Measurements from ENCODE around the gene OR2F1. TPM values are rescaled to one million over a fixed set of nuclear protein-coding genes. Genes with fewer than 3 reads are reported as not detected.

Gene OR2F1
- total RNA-seq, 3 donors from 2014 or later: not detected

DNA sequence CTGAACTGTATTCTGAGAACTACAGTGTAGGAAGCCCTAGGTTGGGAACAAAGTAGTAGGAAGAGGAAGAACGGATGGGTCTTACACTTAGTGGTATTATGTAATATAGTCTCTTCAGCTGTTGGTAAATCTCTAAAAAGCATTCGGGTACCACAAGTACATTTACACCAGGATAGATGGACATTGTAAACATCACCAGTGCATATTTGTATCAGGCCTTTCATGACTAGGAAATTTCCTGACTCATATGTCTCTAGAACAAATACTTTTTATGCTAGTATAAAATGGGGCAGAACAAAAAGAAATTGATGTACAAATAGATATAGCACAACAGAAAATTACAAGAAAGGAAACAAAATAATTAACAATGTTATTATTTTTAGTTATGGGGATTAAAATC lies 23.9 kb downstream of the OR2F1 start:
- no peak for DNase-seq
- no peak for ATAC-seq

DNA sequence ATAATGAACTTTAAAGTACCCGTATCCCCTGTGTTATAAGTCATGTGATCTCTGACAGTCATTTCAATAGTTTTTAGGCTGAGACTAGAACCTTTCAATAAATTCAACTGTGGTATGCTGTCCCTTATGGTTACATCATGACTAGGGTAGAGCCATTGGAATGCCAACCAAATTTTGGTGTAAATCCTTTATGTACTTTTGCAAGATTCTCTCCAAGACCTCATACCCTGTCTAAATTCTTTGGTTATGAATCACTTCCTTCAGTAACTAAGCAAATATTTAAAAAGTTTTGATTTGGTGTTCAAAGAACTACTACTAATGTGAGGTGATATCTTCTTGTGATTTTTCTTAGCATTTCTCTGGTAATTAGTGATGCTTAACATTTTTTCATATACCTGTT lies 24.7 kb downstream of the OR2F1 start:
- ATAC-seq: no peak
- no peaks in the 10 kb centered on the region for H3K9me3 Mint-ChIP-seq
- no peak overlapping the region for H3K4me3 Mint-ChIP-seq
- no peak for DNase-seq
- H3K4me1 Mint-ChIP-seq (ENCODE audit: low read depth): no peaks in the 10 kb centered on the region
- H3K27me3 Mint-ChIP-seq (ENCODE audit: low read depth): peaks cover 5% of the 10 kb centered on the region
- H3K36me3 Mint-ChIP-seq (ENCODE audit: insufficient read depth): no peaks in the 10 kb centered on the region

More for the DNA sequence above, 23.9 kb downstream of the OR2F1 start:
- H3K36me3 Mint-ChIP-seq (ENCODE audit: insufficient read depth): no peaks in the 10 kb centered on the region
- H3K27me3 Mint-ChIP-seq (ENCODE audit: low read depth): peaks cover 5% of the 10 kb centered on the region
- no peak overlapping the region for H3K4me3 Mint-ChIP-seq
- no peaks in the 10 kb centered on the region for H3K4me1 Mint-ChIP-seq (ENCODE audit: low read depth)
- H3K9me3 Mint-ChIP-seq: no peaks in the 10 kb centered on the region

DNA sequence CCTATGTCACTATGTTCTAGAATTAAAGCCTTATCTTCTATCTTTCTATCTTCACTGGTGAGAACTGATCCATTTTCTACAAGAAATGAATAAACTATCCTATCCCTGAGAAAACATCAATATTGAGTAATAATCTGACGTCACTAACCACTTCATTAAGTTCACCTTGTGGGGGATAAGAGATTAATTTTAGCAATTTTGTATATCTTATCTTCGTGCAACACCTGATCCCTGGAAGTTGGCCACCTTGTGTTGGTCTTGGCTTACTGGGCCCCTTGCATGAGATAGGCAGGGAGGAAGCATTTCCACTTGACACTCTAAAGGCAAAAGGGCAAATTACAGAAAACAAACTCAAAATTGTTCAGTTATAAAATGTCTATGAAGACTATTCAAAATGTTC lies 25.4 kb downstream of the OR2F1 start:
- no peak for DNase-seq
- no peaks in the 10 kb centered on the region for H3K9me3 Mint-ChIP-seq
- H3K27me3 Mint-ChIP-seq (ENCODE audit: low read depth): peaks cover under 1% of the 10 kb centered on the region
- H3K4me1 Mint-ChIP-seq (ENCODE audit: low read depth): no peaks in the 10 kb centered on the region
- ATAC-seq: no peak
- H3K36me3 Mint-ChIP-seq (ENCODE audit: insufficient read depth): no peaks in the 10 kb centered on the region
- no peak overlapping the region for H3K4me3 Mint-ChIP-seq

DNA sequence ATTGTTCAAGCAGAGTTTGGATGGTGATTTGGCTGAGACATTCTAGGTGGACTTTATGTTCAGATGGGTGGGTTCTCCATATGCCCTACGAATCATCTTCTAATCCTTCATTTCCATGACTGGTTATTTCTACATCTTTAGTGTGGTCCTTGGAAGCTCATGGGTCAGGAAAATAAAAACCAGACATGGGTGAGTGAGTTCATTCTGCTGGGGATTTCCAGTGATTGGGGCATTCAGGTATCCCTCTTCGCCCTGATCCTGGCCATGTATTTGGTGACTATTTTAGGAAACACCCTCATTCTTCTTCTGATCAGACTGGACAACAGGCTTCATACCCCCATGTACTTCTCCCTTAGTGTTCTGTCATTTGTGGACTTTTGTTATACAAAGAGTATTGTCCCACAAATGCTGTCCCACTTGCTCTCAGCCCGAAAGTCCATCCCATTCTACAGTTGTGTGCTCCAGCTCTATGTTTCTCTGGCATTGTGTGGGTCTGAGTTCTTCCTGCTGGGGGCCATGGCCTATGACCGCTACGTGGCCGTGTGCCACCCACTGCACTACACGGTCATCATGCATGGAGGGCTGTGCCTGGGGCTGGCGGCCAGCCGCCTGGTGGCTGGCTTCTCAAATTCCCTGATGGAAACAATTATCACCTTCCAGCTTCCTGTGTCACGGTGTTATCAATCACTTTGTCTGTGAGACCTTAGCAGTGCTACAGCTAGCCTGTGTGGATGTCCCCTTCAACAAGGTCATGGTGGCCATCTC lies 26.3 kb downstream of the OR2F1 start:
- no peak for DNase-seq
- Mint-ChIP-seq H3K4me3 (no peak overlapping the region), H3K27me3 (ENCODE audit: low read depth) (no peaks in the 10 kb centered on the region), H3K36me3 (ENCODE audit: insufficient read depth) (no peaks in the 10 kb centered on the region), H3K9me3 (no peaks in the 10 kb centered on the region), H3K4me1 (ENCODE audit: low read depth) (no peaks in the 10 kb centered on the region)
- ATAC-seq: no peak

DNA sequence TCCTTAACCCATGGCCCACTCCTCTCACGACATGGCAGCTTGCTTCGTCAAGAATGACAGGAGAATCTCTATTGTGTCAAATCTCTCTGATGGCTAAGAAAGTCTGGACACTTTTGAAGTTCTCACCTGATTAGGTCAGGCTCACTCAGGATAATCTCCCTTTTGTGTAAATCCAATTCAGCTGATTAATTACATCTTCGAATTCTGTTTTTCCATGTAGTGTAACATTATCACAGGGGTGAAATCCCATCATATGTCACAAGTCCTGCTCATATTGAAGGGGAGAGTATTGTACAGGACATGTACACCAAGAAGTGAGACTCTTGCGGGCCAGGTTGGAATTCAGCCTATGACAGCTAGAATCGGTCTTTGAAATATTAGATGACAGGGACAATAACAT lies 29.3 kb downstream of the OR2F1 start:
- ATAC-seq (no peak), DNase-seq (no peak)
- Mint-ChIP-seq H3K4me1 (ENCODE audit: low read depth) (peaks cover 11% of the 10 kb centered on the region), H3K9me3 (no peaks in the 10 kb centered on the region), H3K36me3 (ENCODE audit: insufficient read depth) (no peaks in the 10 kb centered on the region), H3K4me3 (no peak overlapping the region), H3K27me3 (ENCODE audit: low read depth) (no peaks in the 10 kb centered on the region)

DNA sequence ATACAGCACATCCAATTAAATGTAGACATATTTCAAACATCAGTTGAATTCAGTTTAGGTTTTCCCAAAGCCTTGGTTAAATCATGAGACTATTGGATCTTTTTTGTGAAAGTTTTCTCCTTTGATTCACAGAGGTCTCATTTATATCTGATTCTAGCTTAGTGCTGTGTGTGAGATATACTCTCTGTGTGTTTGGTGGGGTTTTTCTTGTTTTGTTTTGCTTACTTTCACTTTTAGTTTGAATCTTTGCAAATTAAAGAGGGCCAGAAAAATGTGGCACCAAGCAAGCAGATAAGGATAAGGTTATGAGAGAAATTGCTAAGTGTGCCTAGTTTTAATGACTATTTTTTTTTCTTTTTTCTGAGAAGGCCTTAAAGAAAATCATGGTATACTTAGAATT lies 32.9 kb downstream of the OR2F1 start:
- ATAC-seq (no peak), DNase-seq (no peak)
- H3K4me3 Mint-ChIP-seq: no peak overlapping the region
- H3K9me3 Mint-ChIP-seq: peaks cover 14% of the 10 kb centered on the region
- no peaks in the 10 kb centered on the region for H3K36me3 Mint-ChIP-seq (ENCODE audit: insufficient read depth)
- no peaks in the 10 kb centered on the region for H3K27me3 Mint-ChIP-seq (ENCODE audit: low read depth)
- H3K4me1 Mint-ChIP-seq (ENCODE audit: low read depth): peaks cover 11% of the 10 kb centered on the region

DNA sequence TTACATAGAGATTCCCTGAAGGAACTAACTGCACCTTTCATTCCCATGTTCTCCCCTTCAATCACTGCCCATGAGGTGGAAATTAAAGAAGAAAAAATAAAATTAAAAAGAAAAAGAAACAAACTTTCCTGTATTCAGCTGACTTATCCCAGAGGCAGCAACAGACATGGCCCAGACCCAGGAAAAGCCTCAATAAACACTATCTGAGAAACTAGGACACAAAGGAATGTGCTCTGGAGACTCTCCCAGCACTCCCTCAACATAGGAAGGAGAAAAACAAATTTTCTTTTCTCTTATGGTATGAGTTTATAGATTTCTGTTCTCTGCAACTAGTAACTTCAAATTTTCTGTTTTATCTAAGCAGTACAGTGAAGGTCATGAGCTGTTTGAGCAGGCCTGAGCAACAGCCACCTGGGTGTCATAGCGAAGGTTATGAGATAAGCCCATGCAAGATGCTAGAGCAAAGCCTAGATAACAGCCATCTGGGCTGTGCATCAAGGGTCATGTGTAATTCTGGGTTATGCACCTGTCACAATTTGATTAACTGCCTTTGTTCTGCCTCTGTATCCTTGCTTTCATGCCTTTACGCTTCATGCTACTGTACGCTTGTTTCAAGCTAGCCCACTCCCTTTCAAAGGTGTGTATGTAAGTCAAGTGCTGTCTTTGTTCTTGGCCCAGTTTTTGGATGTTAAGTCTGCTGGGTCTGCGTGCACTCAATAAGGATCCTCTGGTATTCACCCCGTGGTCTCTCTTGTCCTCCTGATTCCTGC lies 34.5 kb downstream of the OR2F1 start:
- ATAC-seq (no peak), DNase-seq (no peak)
- Mint-ChIP-seq H3K9me3 (peaks cover 14% of the 10 kb centered on the region), H3K36me3 (ENCODE audit: insufficient read depth) (no peaks in the 10 kb centered on the region), H3K4me3 (no peak overlapping the region), H3K4me1 (ENCODE audit: low read depth) (peaks cover 11% of the 10 kb centered on the region), H3K27me3 (ENCODE audit: low read depth) (no peaks in the 10 kb centered on the region)

DNA sequence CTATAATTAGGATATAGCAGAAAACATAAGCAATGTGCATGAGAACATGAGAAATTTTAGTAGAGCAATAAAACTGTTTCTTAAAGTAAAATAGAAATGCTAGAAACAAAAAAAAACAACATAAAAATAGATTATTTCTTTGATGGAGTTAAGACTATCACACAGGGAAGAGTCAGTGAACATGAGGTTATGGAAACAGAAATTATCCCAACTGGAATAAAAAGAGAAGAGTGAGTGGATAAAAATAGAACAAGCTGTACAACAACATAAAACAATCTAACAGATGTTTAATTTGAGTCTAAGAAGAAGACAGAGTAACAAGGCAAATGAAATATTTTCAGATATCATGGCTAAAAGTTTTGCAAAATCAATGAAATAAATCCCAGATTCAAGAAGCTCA lies 38.0 kb downstream of the OR2F1 start:
- Mint-ChIP-seq H3K4me1 (ENCODE audit: low read depth) (peaks cover 3% of the 10 kb centered on the region), H3K9me3 (peaks cover 14% of the 10 kb centered on the region), H3K27me3 (ENCODE audit: low read depth) (no peaks in the 10 kb centered on the region), H3K36me3 (ENCODE audit: insufficient read depth) (no peaks in the 10 kb centered on the region), H3K4me3 (no peak overlapping the region)
- DNase-seq: no peak
- no peak for ATAC-seq

DNA sequence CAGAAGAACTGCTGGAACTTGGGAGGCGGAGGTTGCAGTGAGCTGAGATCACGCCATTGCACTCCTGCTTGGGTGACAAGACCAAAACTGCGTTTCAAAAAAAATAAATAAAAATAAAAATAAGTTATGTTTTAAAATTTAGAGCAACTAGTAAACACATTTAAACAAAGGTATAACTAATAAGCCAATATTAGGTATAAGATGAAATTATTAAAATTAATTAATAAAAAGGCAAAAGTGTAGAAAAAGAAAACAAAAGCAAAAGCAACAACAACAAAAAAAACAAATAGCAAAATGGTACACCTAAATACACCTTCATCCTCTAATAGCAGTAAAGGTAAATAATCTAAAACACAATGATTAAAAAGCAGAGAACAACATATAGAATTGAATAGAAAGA lies 39.3 kb downstream of the OR2F1 start:
- Mint-ChIP-seq H3K9me3 (peaks cover 14% of the 10 kb centered on the region), H3K4me3 (no peak overlapping the region)
- no peak for ATAC-seq

DNA sequence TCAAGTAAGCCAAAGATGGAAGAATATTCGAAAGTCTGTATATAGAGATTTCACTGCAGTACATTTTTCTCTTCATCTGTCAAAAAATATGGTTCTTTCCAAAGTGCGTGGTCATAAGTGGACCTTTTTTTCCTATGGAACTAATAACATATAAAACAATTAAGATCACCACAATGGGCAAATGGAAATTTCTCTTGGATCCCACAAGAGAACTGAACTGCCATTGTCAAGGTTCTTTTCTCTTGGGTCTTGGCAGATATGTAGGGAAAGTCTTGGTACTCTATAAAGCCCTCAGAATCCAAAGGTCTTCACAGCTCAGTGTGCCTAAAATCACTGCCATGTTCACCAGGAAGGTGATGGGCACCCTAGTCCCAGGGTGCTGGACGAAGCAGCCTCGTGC lies 45.4 kb downstream of the OR2F1 start, which contains the start of gene OR6B1:
TSS of gene OR6B1 (plus strand) at position 301 of the 400 bp plus-strand sequence. CDS start 3,677 bp downstream, outside the sequence.
- DNase-seq (no peak), ATAC-seq (no peak)
- Mint-ChIP-seq H3K36me3 (ENCODE audit: insufficient read depth) (no peaks in the 10 kb centered on the region), H3K4me3 (no peak within 1 kb of the TSS), H3K27me3 (ENCODE audit: low read depth) (no peaks in the 10 kb centered on the region), H3K9me3 (no peaks in the 10 kb centered on the region), H3K4me1 (ENCODE audit: low read depth) (no peaks in the 10 kb centered on the region)

More for the DNA sequence above, 39.3 kb downstream of the OR2F1 start:
- DNase-seq: no peak
- Mint-ChIP-seq H3K4me1 (ENCODE audit: low read depth) (no peaks in the 10 kb centered on the region), H3K36me3 (ENCODE audit: insufficient read depth) (no peaks in the 10 kb centered on the region), H3K27me3 (ENCODE audit: low read depth) (no peaks in the 10 kb centered on the region)

DNA sequence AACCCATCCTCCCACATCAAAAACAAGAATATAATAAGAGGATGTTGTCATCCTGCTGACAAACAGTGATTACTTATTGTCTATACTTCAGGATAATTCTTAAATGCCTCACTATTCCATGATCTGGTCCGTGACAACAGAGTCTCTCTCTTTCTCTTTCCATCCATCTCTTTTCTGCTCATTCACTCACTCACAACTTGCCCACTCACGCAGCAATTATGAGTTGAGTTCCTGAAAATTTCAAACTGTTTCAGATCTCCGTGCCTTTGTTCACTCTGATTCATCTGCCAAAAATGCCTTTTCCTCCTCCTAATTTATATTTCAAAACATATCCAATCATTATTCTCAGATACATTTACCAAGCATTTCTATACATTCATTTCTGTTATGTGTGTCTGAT lies 46.9 kb downstream of the OR2F1 start:
- H3K27me3 Mint-ChIP-seq (ENCODE audit: low read depth): peaks cover under 1% of the 10 kb centered on the region
- ATAC-seq: no peak
- no peaks in the 10 kb centered on the region for H3K9me3 Mint-ChIP-seq
- no peak overlapping the region for H3K4me3 Mint-ChIP-seq
- DNase-seq: no peak
- no peaks in the 10 kb centered on the region for H3K4me1 Mint-ChIP-seq (ENCODE audit: low read depth)
- no peaks in the 10 kb centered on the region for H3K36me3 Mint-ChIP-seq (ENCODE audit: insufficient read depth)

DNA sequence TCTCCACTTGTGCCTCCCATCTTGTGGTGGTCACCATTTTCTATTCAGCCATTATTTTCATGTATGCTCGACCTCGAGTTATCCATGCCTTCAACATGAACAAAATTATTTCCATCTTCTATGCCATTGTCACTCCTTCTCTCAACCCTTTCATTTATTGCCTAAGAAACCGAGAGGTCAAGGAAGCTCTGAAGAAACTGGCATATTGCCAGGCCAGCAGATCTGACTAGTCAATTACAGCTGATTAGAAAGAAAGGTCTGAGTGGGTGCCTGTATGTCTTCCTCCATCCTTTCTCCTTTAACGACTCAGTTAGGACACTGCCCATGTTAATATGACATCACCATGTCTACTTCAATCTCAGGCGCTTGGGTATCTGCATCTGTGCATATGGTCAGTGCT lies 50.1 kb downstream of the OR2F1 start:
- H3K4me3 Mint-ChIP-seq: no peak overlapping the region
- H3K9me3 Mint-ChIP-seq: peaks cover 10% of the 10 kb centered on the region
- no peaks in the 10 kb centered on the region for H3K36me3 Mint-ChIP-seq (ENCODE audit: insufficient read depth)
- peaks cover 7% of the 10 kb centered on the region for H3K27me3 Mint-ChIP-seq (ENCODE audit: low read depth)
- DNase-seq (no peak), ATAC-seq (no peak)
- H3K4me1 Mint-ChIP-seq (ENCODE audit: low read depth): no peaks in the 10 kb centered on the region

DNA sequence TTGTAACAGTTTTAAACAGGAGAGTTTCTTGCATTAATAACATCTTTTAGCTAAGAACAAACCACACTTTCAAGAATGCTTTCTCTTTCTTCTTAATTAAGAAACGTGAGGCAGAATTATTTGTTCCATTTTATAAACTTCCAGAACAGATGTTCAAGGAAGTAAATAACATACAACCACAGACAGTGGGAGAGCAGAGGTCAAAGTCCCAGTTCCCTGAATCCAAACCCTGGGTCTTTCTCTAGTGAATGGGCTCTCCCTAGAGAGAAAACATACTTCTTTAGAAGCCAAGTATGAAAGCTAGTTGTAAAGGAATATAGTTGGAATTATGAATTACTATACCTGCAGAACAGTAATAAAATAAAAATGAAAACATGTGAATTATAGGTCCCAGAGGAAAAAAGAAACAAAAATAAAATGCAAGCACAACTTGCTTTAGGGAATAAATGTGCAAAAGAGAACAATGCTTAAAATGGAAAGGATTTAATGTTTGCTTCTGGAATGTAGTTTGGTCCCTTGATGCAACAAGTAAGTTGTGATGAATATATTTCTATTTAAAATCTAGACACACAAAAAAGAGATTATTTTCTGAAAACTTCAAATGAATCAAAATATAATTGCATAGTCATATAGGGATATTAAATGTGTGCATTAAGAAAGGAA lies 51.5 kb downstream of the OR2F1 start:
- Mint-ChIP-seq H3K9me3 (peaks cover 14% of the 10 kb centered on the region), H3K4me1 (ENCODE audit: low read depth) (no peaks in the 10 kb centered on the region), H3K36me3 (ENCODE audit: insufficient read depth) (no peaks in the 10 kb centered on the region), H3K27me3 (ENCODE audit: low read depth) (peaks cover 7% of the 10 kb centered on the region), H3K4me3 (no peak overlapping the region)
- DNase-seq: no peak
- no peak for ATAC-seq

DNA sequence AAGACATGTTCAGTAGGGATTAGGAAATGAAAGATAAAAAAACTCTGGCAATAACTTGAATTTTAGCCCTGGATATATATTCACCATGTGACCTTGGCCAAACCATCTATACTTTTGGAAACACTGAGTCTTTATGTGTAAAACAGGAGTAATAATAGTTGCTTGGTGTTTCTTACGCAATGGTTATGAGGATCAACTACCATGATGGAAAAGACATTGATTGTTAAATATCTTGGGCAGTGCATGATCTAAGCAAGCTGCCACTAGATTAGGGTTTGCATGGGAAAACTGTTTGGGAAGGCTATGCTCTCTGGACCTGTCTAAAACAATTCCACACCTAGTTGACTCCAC lies 52.0 kb downstream of the OR2F1 start:
- DNase-seq: no peak
- ATAC-seq: no peak
- no peaks in the 10 kb centered on the region for H3K4me1 Mint-ChIP-seq (ENCODE audit: low read depth)
- H3K4me3 Mint-ChIP-seq: no peak overlapping the region
- no peaks in the 10 kb centered on the region for H3K36me3 Mint-ChIP-seq (ENCODE audit: insufficient read depth)
- peaks cover 7% of the 10 kb centered on the region for H3K27me3 Mint-ChIP-seq (ENCODE audit: low read depth)
- H3K9me3 Mint-ChIP-seq: peaks cover 14% of the 10 kb centered on the region
